Activated CD4-positive, alpha-beta memory T cell treated with anti-CD3 and anti-CD28 coated beads, Interleukin-2, amount 10 ng/mL, durations not matched to agents 7 days and 5 days (primary cell): ENCODE results near the gene PSTK. TPM values are rescaled to one million over a fixed set of nuclear protein-coding genes. Genes with fewer than 3 reads are reported as not detected.

Source experiments
- CTCF ChIA-PET: fragments of 350-600 bp; sonication (Branson Sonifier 250); formaldehyde crosslinking; loops from one replicate; lab custom pipeline; 2021; ENCODE audit warnings: antibody characterized with exemption, inconsistent platforms; lab: Charles Lee
- POLR2A ChIA-PET: fragments of 350-600 bp; sonication (Branson Sonifier 250); formaldehyde crosslinking; loops from one replicate; lab custom pipeline; 2021; ENCODE audit warnings: antibody characterized with exemption; lab: Charles Lee
- DNase-seq: peaks from one replicate; pipeline ENCODE4 v3.0.0-alpha.2; 2020
- H3K27ac Mint-ChIP-seq: one replicate; pipeline ENCODE4 v1.8.0; 2021; ENCODE audit warnings: mild to moderate bottlenecking, mixed read lengths
- H3K27me3 Mint-ChIP-seq: one replicate; pipeline ENCODE4 v1.8.0; 2021; ENCODE audit warnings: mixed read lengths
- H3K36me3 Mint-ChIP-seq: one replicate; pipeline ENCODE4 v1.8.0; 2021; ENCODE audit warnings: low read depth, mixed read lengths
- H3K4me1 Mint-ChIP-seq: one replicate; pipeline ENCODE4 v1.8.0; 2021; ENCODE audit warnings: mixed read lengths
- H3K4me3 Mint-ChIP-seq: one replicate; pipeline ENCODE4 v1.8.0; 2021; ENCODE audit warnings: mild to moderate bottlenecking, mixed read lengths
- H3K9me3 Mint-ChIP-seq: one replicate; pipeline ENCODE4 v1.8.0; 2021; ENCODE audit warnings: mixed read lengths
- total RNA-seq, 2 experiments: library from RNA; stranded (reverse); gene quantifications; one replicate each; pipeline ENCODE4 v1.2.3, GENCODE V29; 2021

PSTK gene
- total RNA-seq, 2 experiments from 2014 or later = 2.6 to 3.8 TPM

- H3K4me1 Mint-ChIP-seq = peaks cover 17% of the 10 kb centered on the region
- peaks cover 9% of the 10 kb centered on the region for H3K36me3 Mint-ChIP-seq
- H3K9me3 Mint-ChIP-seq = no peaks in the 10 kb centered on the region
- no peaks in the 10 kb centered on the region for H3K27me3 Mint-ChIP-seq
- POLR2A ChIA-PET = no interaction called here
- no peak overlapping the region for H3K4me3 Mint-ChIP-seq
- DNase-seq = no peak
- CTCF ChIA-PET = interaction anchor here (1.4 kb wide), 1 partner anchor 9 kb away, joined by 9 read pairs; no protein-coding TSS in a partner anchor
- no peak overlapping the region for H3K27ac Mint-ChIP-seq
These were observed 33.5 kb downstream of the PSTK start for GRCh38 chr10:123013456-123014419.

- ChIA-PET POLR2A (no interaction called here), CTCF (no interaction called here)
- H3K4me1 Mint-ChIP-seq = peaks cover 11% of the 10 kb centered on the region
- no peak overlapping the region for H3K27ac Mint-ChIP-seq
- peaks cover 9% of the 10 kb centered on the region for H3K36me3 Mint-ChIP-seq
- no peaks in the 10 kb centered on the region for H3K27me3 Mint-ChIP-seq
- H3K9me3 Mint-ChIP-seq = no peaks in the 10 kb centered on the region
- H3K4me3 Mint-ChIP-seq = no peak overlapping the region
- no peak for DNase-seq
These were observed 34.6 kb downstream of the PSTK start for GRCh38 chr10:123014772-123015171.

GRCh38 chr10:123016228-123016627, 36.0 kb downstream of the PSTK start:
- no peak overlapping the region for H3K27ac Mint-ChIP-seq
- H3K4me3 Mint-ChIP-seq = no peak overlapping the region
- no peaks in the 10 kb centered on the region for H3K4me1 Mint-ChIP-seq
- DNase-seq = no peak
- CTCF ChIA-PET = interaction anchor here (2.4 kb wide), 1 partner anchor 27 kb away, joined by 8 read pairs; no protein-coding TSS in a partner anchor
- POLR2A ChIA-PET = no interaction called here
- no peaks in the 10 kb centered on the region for H3K9me3 Mint-ChIP-seq
- H3K27me3 Mint-ChIP-seq = no peaks in the 10 kb centered on the region
- peaks cover 9% of the 10 kb centered on the region for H3K36me3 Mint-ChIP-seq

- peaks cover 2% of the 10 kb centered on the region for H3K36me3 Mint-ChIP-seq
- H3K27me3 Mint-ChIP-seq = no peaks in the 10 kb centered on the region
- CTCF ChIA-PET = interaction anchor here (2.4 kb wide), 1 partner anchor 26 kb away, joined by 8 read pairs; no protein-coding TSS in a partner anchor
- no peaks in the 10 kb centered on the region for H3K9me3 Mint-ChIP-seq
- no peak overlapping the region for H3K27ac Mint-ChIP-seq
- H3K4me1 Mint-ChIP-seq = no peaks in the 10 kb centered on the region
- H3K4me3 Mint-ChIP-seq = no peak overlapping the region
- POLR2A ChIA-PET = interaction anchor here (1.2 kb wide), 1 partner anchor 37 kb away, joined by 3 read pairs; the partner anchor contains the start of gene PSTK
- DNase-seq = no peak
These were observed 37.4 kb downstream of the PSTK start for GRCh38 chr10:123017421-123018165.

- Mint-ChIP-seq H3K4me1 (no peaks in the 10 kb centered on the region), H3K9me3 (no peaks in the 10 kb centered on the region), H3K27me3 (no peaks in the 10 kb centered on the region), H3K4me3 (no peak overlapping the region), H3K36me3 (no peaks in the 10 kb centered on the region), H3K27ac (no peak overlapping the region)
- ChIA-PET CTCF (interaction anchor here (0.6 kb wide), 1 partner anchor 12 kb away, joined by 6 read pairs; no protein-coding TSS in a partner anchor), POLR2A (no interaction called here)
- DNase-seq = no peak
These were observed 38.3 kb downstream of the PSTK start for GRCh38 chr10:123018531-123018930.

GRCh38 chr10:123019264-123019663, 39.1 kb downstream of the PSTK start:
- no peaks in the 10 kb centered on the region for H3K27me3 Mint-ChIP-seq
- POLR2A ChIA-PET = no interaction called here
- H3K36me3 Mint-ChIP-seq = no peaks in the 10 kb centered on the region
- no peak overlapping the region for H3K4me3 Mint-ChIP-seq
- H3K4me1 Mint-ChIP-seq = peaks cover 4% of the 10 kb centered on the region
- no peak for DNase-seq
- CTCF ChIA-PET = interaction anchor here (0.6 to 1.3 kb wide), 2 partner anchors 10 to 554 kb away, joined by 3 read pairs; no protein-coding TSS in a partner anchor
- H3K27ac Mint-ChIP-seq = no peak overlapping the region
- H3K9me3 Mint-ChIP-seq = no peaks in the 10 kb centered on the region

GRCh38 chr10:123019941-123020703, 39.9 kb downstream of the PSTK start:
- Mint-ChIP-seq H3K27me3 (no peaks in the 10 kb centered on the region), H3K27ac (no peak overlapping the region), H3K4me3 (no peak overlapping the region), H3K4me1 (peaks cover 12% of the 10 kb centered on the region), H3K9me3 (no peaks in the 10 kb centered on the region), H3K36me3 (no peaks in the 10 kb centered on the region)
- POLR2A ChIA-PET = no interaction called here
- DNase-seq = no peak
- CTCF ChIA-PET = interaction anchor here (1.2 to 2.2 kb wide), 4 partner anchors 9 to 540 kb away, joined by 3 to 16 read pairs (median 3); no protein-coding TSS in a partner anchor

- no peak overlapping the region for H3K4me3 Mint-ChIP-seq
- peaks cover 13% of the 10 kb centered on the region for H3K4me1 Mint-ChIP-seq
- ChIA-PET POLR2A (no interaction called here), CTCF (interaction anchor here (1.0 to 2.5 kb wide), 7 partner anchors 8 to 539 kb away, joined by 3 to 16 read pairs (median 5); no protein-coding TSS in a partner anchor)
- no peaks in the 10 kb centered on the region for H3K36me3 Mint-ChIP-seq
- H3K9me3 Mint-ChIP-seq = no peaks in the 10 kb centered on the region
- DNase-seq = no peak
- H3K27me3 Mint-ChIP-seq = no peaks in the 10 kb centered on the region
- H3K27ac Mint-ChIP-seq = no peak overlapping the region
These were observed 41.3 kb downstream of the PSTK start for GRCh38 chr10:123021517-123021916.

- H3K4me3 Mint-ChIP-seq = no peak overlapping the region
- DNase-seq = no peak
- peaks cover 13% of the 10 kb centered on the region for H3K4me1 Mint-ChIP-seq
- no peaks in the 10 kb centered on the region for H3K36me3 Mint-ChIP-seq
- no peak overlapping the region for H3K27ac Mint-ChIP-seq
- H3K27me3 Mint-ChIP-seq = no peaks in the 10 kb centered on the region
- ChIA-PET POLR2A (interaction anchor here (3.3 kb wide), 1 partner anchor 15 kb away, joined by 11 read pairs; the partner anchor contains the start of genes ACADSB and IKZF5), CTCF (interaction anchor here (1.8 kb wide), 1 partner anchor 18 kb away, joined by 6 read pairs; no protein-coding TSS in a partner anchor)
- H3K9me3 Mint-ChIP-seq = no peaks in the 10 kb centered on the region
These were observed 44.3 kb downstream of the PSTK start for GRCh38 chr10:123024540-123024939.

GRCh38 chr10:123026302-123026701, 46.1 kb downstream of the PSTK start:
- no peak for DNase-seq
- no peak overlapping the region for H3K4me3 Mint-ChIP-seq
- no peaks in the 10 kb centered on the region for H3K9me3 Mint-ChIP-seq
- ChIA-PET CTCF (no interaction called here), POLR2A (no interaction called here)
- H3K27ac Mint-ChIP-seq = no peak overlapping the region
- H3K36me3 Mint-ChIP-seq = no peaks in the 10 kb centered on the region
- no peaks in the 10 kb centered on the region for H3K27me3 Mint-ChIP-seq
- peaks cover 13% of the 10 kb centered on the region for H3K4me1 Mint-ChIP-seq

- Mint-ChIP-seq H3K4me3 (no peak overlapping the region), H3K27ac (no peak overlapping the region), H3K9me3 (no peaks in the 10 kb centered on the region), H3K36me3 (no peaks in the 10 kb centered on the region), H3K27me3 (no peaks in the 10 kb centered on the region), H3K4me1 (peaks cover 13% of the 10 kb centered on the region)
- ChIA-PET CTCF (no interaction called here), POLR2A (no interaction called here)
- DNase-seq = no peak
These were observed 47.7 kb downstream of the PSTK start for GRCh38 chr10:123027861-123028260.

- CTCF ChIA-PET = interaction anchor here (2.2 kb wide), 1 partner anchor 10 kb away, joined by 5 read pairs; no protein-coding TSS in a partner anchor
- POLR2A ChIA-PET = no interaction called here
- no peaks in the 10 kb centered on the region for H3K4me1 Mint-ChIP-seq
- no peaks in the 10 kb centered on the region for H3K27me3 Mint-ChIP-seq
- no peak overlapping the region for H3K27ac Mint-ChIP-seq
- peaks cover 7% of the 10 kb centered on the region for H3K36me3 Mint-ChIP-seq
- no peak for DNase-seq
- no peak overlapping the region for H3K4me3 Mint-ChIP-seq
- no peaks in the 10 kb centered on the region for H3K9me3 Mint-ChIP-seq
These were observed 50.9 kb downstream of the PSTK start for GRCh38 chr10:123031124-123031523.
